Prostate gland (tissue), 2 donors: ENCODE measurements around the gene TUBGCP3.

Experiments used
- POLR2AphosphoS5 ChIP-seq: sonication (generic); formaldehyde crosslinking; IDR thresholded peaks from one replicate; pipeline ENCODE4 v1.6.1; 2017; ENCODE audit warnings: antibody characterized with exemption
- TF ChIP-seq, protein P1 (sequence below), 4 experiments: fragments of 200-600 bp in 2 of 4; fragments of 450-650 bp in 2 of 4; sonication (generic) in 2 of 4; IDR thresholded peaks; 1 replicate in 3 of 4; 2 replicates in 1 of 4; pipeline ENCODE4 v1.5.1; 2016 to 2019; ENCODE audit warnings: antibody characterized with exemption in 4 of 4, mild to moderate bottlenecking in 2 of 4, moderate library complexity in 2 of 4

DNA sequence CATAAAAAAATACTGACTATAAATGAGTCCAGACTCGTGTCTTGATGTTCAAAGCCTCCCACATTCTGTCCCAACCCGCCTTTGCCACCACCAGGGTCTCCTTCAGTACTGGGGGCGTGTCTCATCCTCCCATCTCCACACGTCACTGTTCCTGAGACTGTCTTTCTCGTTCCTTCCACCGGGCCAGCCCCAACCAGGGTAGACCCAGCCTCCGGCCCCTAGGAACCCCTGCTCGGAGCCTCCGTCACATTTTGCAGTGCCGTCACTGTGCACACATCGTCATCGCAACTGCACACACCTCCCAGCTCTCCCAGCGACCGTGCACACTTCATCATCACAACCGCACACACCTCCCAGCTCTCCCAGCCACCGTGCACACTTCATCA is 138.4 kb downstream of the TUBGCP3 start:
- TF ChIP-seq POLR2AphosphoS5: no peak
- TF ChIP-seq, protein P1, sequence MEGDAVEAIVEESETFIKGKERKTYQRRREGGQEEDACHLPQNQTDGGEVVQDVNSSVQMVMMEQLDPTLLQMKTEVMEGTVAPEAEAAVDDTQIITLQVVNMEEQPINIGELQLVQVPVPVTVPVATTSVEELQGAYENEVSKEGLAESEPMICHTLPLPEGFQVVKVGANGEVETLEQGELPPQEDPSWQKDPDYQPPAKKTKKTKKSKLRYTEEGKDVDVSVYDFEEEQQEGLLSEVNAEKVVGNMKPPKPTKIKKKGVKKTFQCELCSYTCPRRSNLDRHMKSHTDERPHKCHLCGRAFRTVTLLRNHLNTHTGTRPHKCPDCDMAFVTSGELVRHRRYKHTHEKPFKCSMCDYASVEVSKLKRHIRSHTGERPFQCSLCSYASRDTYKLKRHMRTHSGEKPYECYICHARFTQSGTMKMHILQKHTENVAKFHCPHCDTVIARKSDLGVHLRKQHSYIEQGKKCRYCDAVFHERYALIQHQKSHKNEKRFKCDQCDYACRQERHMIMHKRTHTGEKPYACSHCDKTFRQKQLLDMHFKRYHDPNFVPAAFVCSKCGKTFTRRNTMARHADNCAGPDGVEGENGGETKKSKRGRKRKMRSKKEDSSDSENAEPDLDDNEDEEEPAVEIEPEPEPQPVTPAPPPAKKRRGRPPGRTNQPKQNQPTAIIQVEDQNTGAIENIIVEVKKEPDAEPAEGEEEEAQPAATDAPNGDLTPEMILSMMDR (IDR thresholded peaks at IDR 0.05): no peak
